GM12873 (cell line): ENCODE measurements around the gene AQP2.

Experiments used
- TF ChIP-seq, protein P1 (sequence below): IDR thresholded peaks from 2 replicates; pipeline ENCODE4 v1.5.1; 2012; ENCODE audit warnings: low read depth, mild to moderate bottlenecking, moderate library complexity, low read length, control low read depth; ENCODE audit not compliant: insufficient read depth; ENCODE audit errors: missing control alignments

Gene AQP2

DNA sequence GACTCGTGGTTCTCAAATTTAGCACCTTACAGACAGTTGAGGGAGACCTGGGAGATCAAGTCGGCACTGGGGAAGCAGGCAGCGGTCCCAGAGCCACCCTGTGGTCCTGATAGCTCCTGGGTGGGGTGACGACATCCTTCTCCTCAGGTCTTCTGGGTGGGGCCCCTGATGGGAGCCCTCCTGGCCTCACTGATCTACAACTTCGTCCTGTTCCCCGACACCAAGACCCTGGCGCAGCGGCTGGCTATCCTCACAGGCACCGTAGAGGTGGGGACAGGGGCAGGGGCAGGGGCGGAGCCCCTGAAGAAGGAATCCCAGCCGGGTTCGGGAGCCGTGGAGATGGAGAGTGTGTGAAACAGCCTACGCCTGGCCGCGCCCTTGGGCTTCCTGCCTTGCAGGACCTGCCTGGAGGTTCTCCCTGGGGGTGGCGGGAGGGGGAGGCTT is 24.8 kb downstream of the AQP2 start:
- TF ChIP-seq, protein P1, sequence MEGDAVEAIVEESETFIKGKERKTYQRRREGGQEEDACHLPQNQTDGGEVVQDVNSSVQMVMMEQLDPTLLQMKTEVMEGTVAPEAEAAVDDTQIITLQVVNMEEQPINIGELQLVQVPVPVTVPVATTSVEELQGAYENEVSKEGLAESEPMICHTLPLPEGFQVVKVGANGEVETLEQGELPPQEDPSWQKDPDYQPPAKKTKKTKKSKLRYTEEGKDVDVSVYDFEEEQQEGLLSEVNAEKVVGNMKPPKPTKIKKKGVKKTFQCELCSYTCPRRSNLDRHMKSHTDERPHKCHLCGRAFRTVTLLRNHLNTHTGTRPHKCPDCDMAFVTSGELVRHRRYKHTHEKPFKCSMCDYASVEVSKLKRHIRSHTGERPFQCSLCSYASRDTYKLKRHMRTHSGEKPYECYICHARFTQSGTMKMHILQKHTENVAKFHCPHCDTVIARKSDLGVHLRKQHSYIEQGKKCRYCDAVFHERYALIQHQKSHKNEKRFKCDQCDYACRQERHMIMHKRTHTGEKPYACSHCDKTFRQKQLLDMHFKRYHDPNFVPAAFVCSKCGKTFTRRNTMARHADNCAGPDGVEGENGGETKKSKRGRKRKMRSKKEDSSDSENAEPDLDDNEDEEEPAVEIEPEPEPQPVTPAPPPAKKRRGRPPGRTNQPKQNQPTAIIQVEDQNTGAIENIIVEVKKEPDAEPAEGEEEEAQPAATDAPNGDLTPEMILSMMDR: no peak

DNA sequence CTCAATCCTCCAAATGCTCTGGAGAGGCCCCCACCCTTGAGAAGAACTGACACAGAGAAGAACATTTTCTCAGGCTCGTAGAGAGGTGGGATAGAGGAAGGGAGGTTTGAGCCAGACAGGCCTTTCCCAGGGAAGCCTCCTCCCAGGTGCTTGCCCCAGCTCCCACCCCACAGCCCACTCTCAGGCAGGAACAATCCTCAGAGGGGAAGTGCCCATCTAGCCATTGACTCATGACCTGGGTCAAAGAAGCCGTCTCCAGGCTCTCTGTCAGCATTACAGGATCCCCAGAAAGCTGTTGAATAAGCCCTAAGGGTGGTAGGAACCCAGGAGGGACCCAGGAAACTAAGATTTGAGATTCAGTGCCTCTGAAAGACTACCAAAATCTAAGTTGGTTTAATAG is 26.0 kb downstream of the AQP2 start:
- TF ChIP-seq, protein P1: no peak

DNA sequence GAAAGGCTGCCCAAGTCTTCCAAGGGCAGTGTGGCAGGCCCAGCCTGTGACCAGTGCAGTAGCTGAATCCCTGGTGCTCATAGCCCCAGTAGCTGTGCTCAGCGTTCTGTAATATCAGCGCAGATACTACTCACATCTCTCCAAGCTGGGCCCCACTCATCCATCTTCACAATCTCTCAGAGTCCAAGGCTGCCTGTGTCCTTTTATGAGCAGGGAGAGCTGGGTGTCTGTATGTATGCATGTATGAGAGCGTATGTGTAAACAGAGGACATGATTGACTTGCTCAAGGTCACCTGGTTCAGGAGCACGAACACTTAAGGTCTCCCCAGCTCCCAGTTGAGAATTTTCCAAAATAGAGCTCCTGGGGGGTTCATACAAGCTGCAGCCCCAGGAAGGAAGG is 27.6 kb downstream of the AQP2 start:
- TF ChIP-seq, protein P1: no peak

DNA sequence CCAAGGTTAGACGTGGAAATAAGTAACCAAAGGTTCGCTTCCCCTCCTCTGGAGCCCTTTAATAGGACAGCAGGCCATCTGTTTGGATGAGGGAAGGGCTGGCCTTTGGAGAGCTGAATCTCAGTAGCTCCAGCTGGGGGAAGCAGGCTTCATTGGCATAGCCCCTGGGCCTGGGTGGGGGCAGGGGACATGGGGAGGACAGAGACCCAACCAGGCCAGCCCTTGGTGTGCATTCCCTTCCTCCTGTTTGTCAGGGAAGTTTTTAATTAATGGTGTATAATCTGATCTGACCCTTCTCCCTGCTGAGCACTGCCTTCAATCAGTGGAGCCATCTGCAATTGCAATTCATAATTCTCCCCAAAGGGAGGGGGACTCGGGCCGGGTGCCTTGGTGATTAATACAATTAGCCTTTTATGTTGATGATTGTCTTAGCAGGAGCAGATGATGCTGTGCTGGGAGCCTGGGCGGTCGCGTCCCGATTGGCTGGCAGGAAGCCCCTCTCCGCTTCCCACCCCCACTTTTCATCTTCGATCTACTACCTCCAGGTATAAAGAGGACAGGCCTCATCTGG is 28.6 kb downstream of the AQP2 start:
- TF ChIP-seq, protein P1: no peak

DNA sequence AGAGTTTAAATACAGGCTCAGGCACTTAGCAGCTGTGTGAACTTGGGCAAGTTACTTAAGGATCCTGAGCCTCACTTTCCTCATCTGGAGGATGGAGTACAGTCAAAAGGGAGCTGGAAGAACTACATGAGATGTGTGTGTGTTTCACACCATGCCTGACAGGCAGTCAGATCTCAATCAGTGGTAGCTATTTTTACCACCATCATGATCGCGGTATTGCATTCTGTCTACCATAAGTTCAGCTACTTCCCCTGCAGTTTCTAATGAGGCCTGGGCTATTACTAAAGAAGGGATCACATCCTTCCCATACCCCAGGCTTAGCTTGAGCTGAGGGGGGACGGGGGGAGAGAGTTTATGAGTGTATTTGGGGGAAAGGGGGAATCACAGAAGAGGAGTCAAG is 29.3 kb downstream of the AQP2 start:
- TF ChIP-seq, protein P1: no peak

DNA sequence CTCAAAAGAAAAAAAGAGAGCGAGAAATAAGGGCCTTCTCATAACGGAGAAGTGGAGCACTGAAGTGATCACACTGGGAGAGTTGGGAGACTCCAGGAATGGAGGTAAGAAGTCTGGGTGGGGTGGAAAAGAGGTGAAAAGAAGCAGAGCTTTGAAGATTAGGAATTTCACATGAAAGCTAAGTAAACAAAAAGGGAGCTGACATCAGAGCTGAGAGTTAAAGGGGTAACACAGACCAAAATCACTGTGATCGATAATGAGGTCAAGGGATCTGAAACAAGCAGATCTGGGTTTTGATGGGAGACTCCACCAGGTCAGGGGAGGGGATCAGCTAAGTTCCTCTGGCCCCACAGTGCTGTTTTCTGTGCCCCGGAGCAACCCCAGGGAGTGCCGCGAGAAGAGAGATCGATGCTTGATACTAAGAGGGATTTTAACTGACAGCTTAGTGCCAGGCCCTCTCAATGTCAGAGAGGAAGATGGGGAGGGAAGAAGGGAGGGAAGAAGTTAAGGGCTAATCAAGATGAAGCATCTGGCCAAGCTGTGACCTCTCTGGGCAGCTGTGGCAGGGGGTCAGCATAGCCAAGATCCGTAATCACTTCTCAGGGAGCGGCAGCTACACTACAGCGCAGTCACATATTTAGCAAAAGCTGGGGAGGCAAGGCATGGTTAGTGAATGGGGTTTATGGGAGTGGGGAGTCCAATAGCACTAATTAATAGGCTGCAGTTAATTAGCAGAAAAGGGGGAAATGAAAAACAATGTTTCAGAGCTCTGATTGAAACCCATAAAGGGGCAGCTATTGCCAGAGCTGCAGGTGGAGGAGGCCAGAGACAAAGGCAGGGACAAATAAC is 30.2 kb downstream of the AQP2 start:
- TF ChIP-seq, protein P1: no peak

DNA sequence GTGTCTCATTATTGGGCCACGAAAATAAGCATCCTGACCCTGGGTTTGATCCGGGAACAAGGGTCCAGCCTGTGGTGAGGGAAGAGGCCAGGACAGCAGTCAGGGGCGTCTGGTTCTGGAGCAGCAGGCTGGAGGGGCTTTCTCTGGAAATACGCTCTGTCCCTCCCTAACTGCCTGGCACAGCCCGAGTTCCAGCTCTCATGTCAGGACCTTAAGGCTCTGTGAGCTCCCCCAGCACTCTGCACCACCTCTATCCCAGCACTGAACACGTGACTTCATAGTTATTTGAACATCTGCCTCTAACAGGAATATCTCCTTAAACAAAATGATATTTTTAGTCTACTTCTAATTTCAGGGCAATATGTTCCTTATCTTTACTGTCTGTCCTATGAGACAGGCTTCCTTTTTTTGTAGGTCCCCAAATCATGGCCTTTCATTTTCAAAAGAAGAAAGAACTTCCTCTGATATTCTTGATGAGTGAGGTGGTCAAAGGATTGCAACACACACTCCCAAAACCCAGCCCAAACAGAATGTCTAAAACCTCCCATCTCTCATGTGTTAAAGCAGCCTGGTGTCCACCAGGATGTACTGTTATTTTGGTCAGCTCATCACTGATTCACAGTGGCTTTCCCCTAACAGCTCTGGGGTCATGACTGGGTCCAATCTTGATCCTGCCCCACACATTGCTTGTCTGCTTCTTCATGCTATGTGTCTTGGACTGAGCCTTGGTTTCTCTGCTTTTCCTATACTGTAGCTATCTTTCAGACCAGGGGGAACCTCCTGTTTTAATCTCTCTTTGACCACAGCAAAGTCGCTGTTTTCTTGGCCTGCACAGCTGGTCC is 31.9 kb downstream of the AQP2 start:
- TF ChIP-seq, protein P1: no peak
